Spinal cord (tissue), 10 donors: ENCODE data around the gene EFHD2. TPM values are rescaled to one million over a fixed set of nuclear protein-coding genes. Genes with fewer than 3 reads are reported as not detected.
"Not testable (repeated sequence)": the region's sequence is repeated elsewhere in the genome, so short reads cannot be mapped to it uniquely, and the experiment has no call there.

ENCODE experiments used
- DNase-seq, 6 donors: peaks; one replicate each; pipeline versions ENCODE4 v3.0.0 to v3.0.0-alpha.2; 2013 to 2015; ENCODE audit warnings: low spot score in 6 of 6, low read depth in 4 of 6
- H3K27ac ChIP-seq: one replicate; pipeline ENCODE4 v1.5.1; 2013; ENCODE audit warnings: low read depth, low read length, control low read depth
- H3K27me3 ChIP-seq: one replicate; pipeline ENCODE4 v1.6.1; 2013; ENCODE audit warnings: low read length; ENCODE audit not compliant: control insufficient read depth, insufficient read depth
- H3K36me3 ChIP-seq: one replicate; pipeline ENCODE4 v1.6.1; 2013; ENCODE audit warnings: low read length; ENCODE audit not compliant: control insufficient read depth, insufficient read depth
- H3K4me1 ChIP-seq: one replicate; pipeline ENCODE4 v1.6.1; 2013; ENCODE audit warnings: low read length; ENCODE audit not compliant: control insufficient read depth, insufficient read depth
- H3K4me3 ChIP-seq: one replicate; pipeline ENCODE4 v1.5.1; 2013; ENCODE audit warnings: low read depth, low read length, control low read depth
- H3K9me3 ChIP-seq: one replicate; pipeline ENCODE4 v1.6.1; 2013; ENCODE audit warnings: low read length; ENCODE audit not compliant: control insufficient read depth, insufficient read depth
- WGBS: methylation state at CpG from one replicate; pipeline ENCODE4 v1.1.5; 2013; ENCODE audit warnings: missing lambda C conversion rate; ENCODE audit not compliant: insufficient coverage; 5-methylcytosine and 5-hydroxymethylcytosine counted together
- polyA plus RNA-seq, 2 donors: library from polyadenylated mRNA; unstranded; fragments of 120-200 nt; gene quantifications; one replicate each; pipeline ENCODE4 v1.2.1, GENCODE V29; 2013; ENCODE audit not compliant: insufficient read length in 2 of 2
- total RNA-seq, 2 donors: library from RNA; depleted of rRNA in 1 of 2; stranded (reverse); fragments of 120-200 nt in 1 of 2; fragments of >200 nt in 1 of 2; gene quantifications; one replicate each; pipeline versions ENCODE4 v1.2.3 to v1.2.4, GENCODE V29; 2013 to 2014
- donor health status: healthy.

Gene EFHD2
- total and polyA plus RNA-seq, 4 donors, result 10.8 to 45.8 (median 28.8) TPM

- WGBS, result 70% methylated on average over 4 of the region's 6 CpGs
- peaks cover 67% of the 10 kb centered on the region for H3K36me3 ChIP-seq
- H3K4me1 ChIP-seq, result peaks cover 30% of the 10 kb centered on the region
- H3K4me3 ChIP-seq, result no peak overlapping the region
- H3K9me3 ChIP-seq, result no peaks in the 10 kb centered on the region
- no peaks in the 10 kb centered on the region for H3K27me3 ChIP-seq
- peak in 1 of 6 donors; percentile 59 for DNase-seq
- no peak overlapping the region for H3K27ac ChIP-seq
These were observed 17.6 kb downstream of the EFHD2 start for GRCh38 chr1:15427280-15427666.

GRCh38 chr1:15428252-15428651 lies 18.6 kb downstream of the EFHD2 start:
- peaks cover 33% of the 10 kb centered on the region for H3K4me1 ChIP-seq
- peaks cover 64% of the 10 kb centered on the region for H3K36me3 ChIP-seq
- H3K9me3 ChIP-seq, H3K4me3 ChIP-seq, DNase-seq, H3K27ac ChIP-seq, H3K27me3 ChIP-seq: not testable (repeated sequence)
- 87% methylated on average over 3 of the region's 11 CpGs for WGBS

DNA sequence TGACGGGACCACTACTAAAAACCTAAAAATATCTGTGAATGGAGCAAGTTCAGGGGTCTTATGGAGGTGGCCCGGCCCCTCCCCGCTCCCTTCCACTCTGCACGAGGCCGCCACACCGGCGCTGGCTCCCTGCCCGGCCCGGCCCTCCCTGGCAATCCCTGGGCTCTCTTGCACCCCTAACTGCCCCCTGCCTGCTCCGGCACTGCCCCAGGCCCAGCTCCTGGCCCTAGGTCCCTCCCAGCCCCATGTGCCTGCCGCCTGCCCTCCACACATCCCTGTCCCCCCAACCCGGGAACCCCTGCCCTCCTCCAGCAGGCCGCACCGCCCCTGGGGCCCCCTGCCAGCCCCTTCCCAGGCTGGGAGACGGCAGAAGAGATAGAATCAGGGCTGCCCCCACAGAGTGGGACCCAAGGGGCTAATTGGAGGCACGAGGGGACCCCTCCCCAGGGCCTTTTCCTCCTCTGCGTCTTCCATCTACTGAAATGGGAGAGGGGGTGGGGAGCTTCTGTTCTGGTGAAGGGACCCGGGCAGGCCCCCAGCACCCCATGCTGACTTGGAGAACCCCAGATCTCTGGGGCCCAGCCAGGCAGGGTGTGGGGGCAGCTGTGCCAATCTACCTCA lies 19.2 kb downstream of the EFHD2 start:
- H3K4me1 ChIP-seq, result peaks cover 33% of the 10 kb centered on the region
- DNase-seq, result no peak
- no peaks in the 10 kb centered on the region for H3K27me3 ChIP-seq
- no peak overlapping the region for H3K4me3 ChIP-seq
- H3K36me3 ChIP-seq, result peaks cover 64% of the 10 kb centered on the region
- no peaks in the 10 kb centered on the region for H3K9me3 ChIP-seq
- no peak overlapping the region for H3K27ac ChIP-seq
- WGBS, result 66% methylated on average over 11 of the region's 18 CpGs

DNA sequence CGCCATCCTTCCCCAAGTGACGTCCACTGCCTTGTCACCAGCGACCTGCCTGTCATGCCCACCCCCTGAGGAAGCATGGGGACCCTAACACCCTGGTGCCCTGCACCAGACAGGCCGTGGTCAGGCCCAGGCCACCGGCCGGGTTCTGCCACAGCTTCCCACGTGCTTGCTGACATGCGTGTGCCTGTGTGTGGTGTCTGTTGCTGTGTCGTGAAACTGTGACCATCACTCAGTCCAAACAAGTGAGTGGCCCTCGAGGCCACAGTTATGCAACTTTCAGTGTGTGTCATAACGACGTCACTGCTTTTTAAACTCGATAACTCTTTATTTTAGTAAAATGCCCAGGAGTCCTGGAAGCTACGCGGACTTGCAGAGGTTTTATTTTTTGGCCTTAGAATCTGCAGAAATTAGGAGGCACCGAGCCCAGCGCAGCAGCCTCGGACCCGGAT lies 20.0 kb downstream of the EFHD2 start:
- Histone ChIP-seq H3K27me3 (no peaks in the 10 kb centered on the region), H3K4me1 (peaks cover 33% of the 10 kb centered on the region), H3K9me3 (no peaks in the 10 kb centered on the region), H3K36me3 (peaks cover 60% of the 10 kb centered on the region), H3K27ac (no peak overlapping the region), H3K4me3 (no peak overlapping the region)
- no peak for DNase-seq
- 92% methylated on average over 12 of the region's 19 CpGs for WGBS

DNA sequence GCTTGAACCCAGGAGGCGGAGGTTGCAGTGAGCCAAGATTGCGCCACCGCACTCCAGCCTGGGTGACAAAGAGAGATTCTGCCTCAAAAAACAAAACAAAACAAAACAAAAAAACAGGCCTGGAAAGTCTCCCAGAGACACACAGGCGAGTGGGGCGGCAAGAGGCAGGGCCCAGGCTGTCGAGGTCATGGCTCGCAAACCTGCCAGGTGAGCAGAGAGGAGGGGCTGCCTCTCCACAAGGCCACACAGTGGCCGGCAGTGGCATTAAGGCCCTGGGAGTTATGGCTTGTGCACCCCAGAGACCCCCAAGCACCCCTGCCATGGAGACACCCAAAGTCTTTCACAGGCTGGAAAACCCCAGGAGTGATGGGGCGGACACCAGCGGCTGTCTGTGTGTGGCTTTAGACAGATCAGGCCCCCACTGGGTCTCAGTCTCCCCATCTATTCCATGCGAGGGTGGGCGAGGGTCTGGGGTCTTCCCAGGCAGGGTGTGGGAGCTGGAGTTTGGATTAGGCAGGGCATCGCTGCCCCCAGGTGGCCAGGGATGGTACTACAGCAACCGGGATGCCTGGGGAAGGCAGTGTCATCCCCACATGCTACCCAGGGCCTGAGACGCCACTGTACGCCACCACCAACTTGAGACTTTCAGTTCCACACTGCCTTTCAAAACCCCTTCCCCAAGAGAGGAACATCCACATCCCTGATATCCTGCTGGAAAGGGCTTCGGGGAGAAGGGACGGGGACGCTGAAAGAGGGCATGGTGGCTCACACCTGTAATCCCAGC lies 21.3 kb downstream of the EFHD2 start:
- no peaks in the 10 kb centered on the region for H3K27me3 ChIP-seq
- peaks cover 55% of the 10 kb centered on the region for H3K36me3 ChIP-seq
- no peak overlapping the region for H3K4me3 ChIP-seq
- H3K4me1 ChIP-seq, result peaks cover 33% of the 10 kb centered on the region
- DNase-seq, result peak in 3 of 6 donors; percentile 53 to 89 (median 85)
- 37% methylated on average over 13 of the region's 19 CpGs for WGBS
- H3K9me3 ChIP-seq, result no peaks in the 10 kb centered on the region
- no peak overlapping the region for H3K27ac ChIP-seq

DNA sequence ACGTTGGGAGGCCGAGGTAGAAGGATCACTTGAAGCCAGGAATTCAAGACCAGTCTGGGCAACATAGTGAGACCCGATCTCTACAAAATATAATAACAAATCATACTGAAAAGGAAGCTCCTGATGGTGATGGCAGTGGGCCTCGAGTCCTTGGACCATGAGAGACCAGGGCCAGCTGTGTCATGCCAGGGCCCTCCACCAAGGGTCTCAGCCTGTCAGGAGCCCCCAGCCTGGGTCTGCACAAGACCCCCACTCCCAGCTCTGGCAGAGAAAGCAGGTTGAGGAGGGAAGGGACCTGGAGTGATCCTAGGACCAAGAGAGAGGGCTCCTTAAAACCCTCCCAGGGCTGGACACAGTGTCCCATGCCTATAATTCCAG lies 21.9 kb downstream of the EFHD2 start:
- Histone ChIP-seq H3K27ac (no peak overlapping the region), H3K27me3 (no peaks in the 10 kb centered on the region), H3K4me1 (peaks cover 30% of the 10 kb centered on the region), H3K4me3 (no peak overlapping the region), H3K9me3 (no peaks in the 10 kb centered on the region), H3K36me3 (peaks cover 49% of the 10 kb centered on the region)
- 100% methylated on average over 1 of the region's 4 CpGs for WGBS
- DNase-seq, result no peak

- no peaks in the 10 kb centered on the region for H3K9me3 ChIP-seq
- no peaks in the 10 kb centered on the region for H3K27me3 ChIP-seq
- H3K4me1 ChIP-seq, result peaks cover 22% of the 10 kb centered on the region
- peaks cover 41% of the 10 kb centered on the region for H3K36me3 ChIP-seq
- peak in 1 of 6 donors; percentile 16 for DNase-seq
- no peak overlapping the region for H3K4me3 ChIP-seq
- WGBS, result 43% methylated on average over 8 of the region's 9 CpGs
- H3K27ac ChIP-seq, result no peak overlapping the region
These were observed 22.6 kb downstream of the EFHD2 start for GRCh38 chr1:15432324-15432723.

DNA sequence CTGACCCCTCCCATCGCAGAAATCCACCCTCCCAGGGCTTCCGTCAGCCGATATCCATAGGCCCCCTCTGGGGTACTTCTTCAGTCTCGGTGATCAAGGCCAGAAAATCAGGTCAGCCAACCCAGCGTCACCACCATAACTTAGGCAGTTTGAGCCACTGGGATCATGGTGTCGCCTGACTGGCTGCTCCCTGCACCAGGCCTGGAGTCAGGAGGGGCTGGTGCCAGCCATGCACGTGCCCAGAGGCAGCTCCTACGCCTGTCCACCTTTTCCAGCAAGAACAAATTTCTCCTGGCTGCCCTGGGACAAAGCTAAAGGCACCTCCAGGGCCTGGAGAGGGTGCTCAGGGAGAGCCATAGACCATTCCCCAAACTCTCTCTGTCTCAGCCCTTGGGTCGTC lies 23.8 kb downstream of the EFHD2 start:
- WGBS, result 66% methylated on average over 8 of the region's 9 CpGs
- Histone ChIP-seq H3K27ac (no peak overlapping the region), H3K9me3 (no peaks in the 10 kb centered on the region), H3K27me3 (no peaks in the 10 kb centered on the region), H3K4me3 (no peak overlapping the region), H3K4me1 (peaks cover 16% of the 10 kb centered on the region), H3K36me3 (peaks cover 31% of the 10 kb centered on the region)
- no peak for DNase-seq

GRCh38 chr1:15434739-15435138 lies 25.1 kb downstream of the EFHD2 start:
- not testable (repeated sequence) for H3K27me3 ChIP-seq, DNase-seq, H3K9me3 ChIP-seq, H3K27ac ChIP-seq, H3K4me3 ChIP-seq
- peaks cover 10% of the 10 kb centered on the region for H3K4me1 ChIP-seq
- 72% methylated on average over 6 of the region's 8 CpGs for WGBS
- peaks cover 18% of the 10 kb centered on the region for H3K36me3 ChIP-seq
